HepG2 (cell line): ENCODE measurements around the gene UFL1. TPM values are rescaled to one million over a fixed set of nuclear protein-coding genes. Genes with fewer than 3 reads are reported as not detected.

Source experiments
- ATAC-seq: fragments of 200-7000 bp; cut with Tn5 transposase; 3 replicates; pipeline ENCODE4 v1.9.1; 2020; ENCODE audit warnings: mild to moderate bottlenecking, moderate library complexity
- BruUV-seq: library from RNA; stranded (reverse); fragments of 400-500 nt; replicated peaks from 2 replicates; lab custom pipeline; 2021; lab: Mats Ljungman, UMichigan
- CTCF ChIA-PET: fragments of 300-600 bp; formaldehyde crosslinking; extraction: SDS; loops from one replicate; lab custom pipeline; 2021; ENCODE audit warnings: low total read pairs, inconsistent platforms, low intra/inter-chr PET ratio; lab: Yijun Ruan, JAX
- POLR2A ChIA-PET: fragments of 350-600 bp; sonication (Branson Sonifier 250); formaldehyde crosslinking; loops from one replicate; lab custom pipeline; 2020; ENCODE audit warnings: antibody characterized with exemption, inconsistent platforms; lab: Yijun Ruan, JAX
- DNase-seq: peaks from one replicate; pipeline ENCODE4 v3.0.0-alpha.2; 2015; ENCODE audit warnings: low spot score
- FAIRE-seq: peaks from 3 replicates; lab custom pipeline; 2011; peaks lifted over from hg19 to GRCh38; lab: Jason Lieb, UNC
- H2AFZ ChIP-seq: one replicate; pipeline ENCODE4 v1.6.1; 2011; ENCODE audit warnings: low read length, inconsistent platforms
- H3K27ac ChIP-seq: fragments of 300-600 bp; 3 replicates; pipeline ENCODE4 v1.8.0; 2011; ENCODE audit warnings: mixed run types, mild to moderate bottlenecking, mixed read lengths, low read length, inconsistent platforms; ENCODE audit not compliant: insufficient read depth; ENCODE audit errors: extremely low read length
- H3K27me3 ChIP-seq, 2 experiments: fragments of 200-600 bp in 1 of 2; 2 replicates in 1 of 2; 3 replicates in 1 of 2; pipeline versions ENCODE4 v1.6.0 to v1.8.0; 2011; ENCODE audit warnings: low read length in 2 of 2, mild to moderate bottlenecking in 2 of 2, moderate library complexity in 2 of 2, inconsistent platforms in 1 of 2; ENCODE audit not compliant: insufficient read depth in 2 of 2, control insufficient read depth in 1 of 2
- H3K36me3 ChIP-seq, 2 experiments: fragments of 200-600 bp in 1 of 2; replicated peaks in 1 of 2; 2 replicates in 1 of 2; 3 replicates in 1 of 2; pipeline versions ENCODE4 v1.5.1 to v1.8.0; 2011; ENCODE audit warnings: low read length in 2 of 2, inconsistent platforms in 1 of 2; ENCODE audit not compliant: insufficient read depth in 2 of 2, control insufficient read depth in 1 of 2
- H3K4me1 ChIP-seq: 2 replicates; pipeline ENCODE4 v1.5.1; 2012; ENCODE audit warnings: low read length, inconsistent platforms; ENCODE audit not compliant: insufficient read depth
- H3K4me2 ChIP-seq: 2 replicates; pipeline ENCODE4 v1.6.0; 2011; ENCODE audit warnings: low read depth, low read length, inconsistent platforms
- H3K4me3 ChIP-seq, 3 experiments: fragments of 200-600 bp in 1 of 3; sonication (generic), shearing (Covaris generic) in 1 of 3; replicated peaks in 1 of 3; 2 replicates each; pipeline ENCODE4 v1.5.1; 2011 to 2016; ENCODE audit warnings: low read length in 3 of 3, inconsistent platforms in 2 of 3, low read depth in 2 of 3, mild to moderate bottlenecking in 2 of 3, control low read depth in 1 of 3, mixed read lengths in 1 of 3; ENCODE audit not compliant: insufficient read depth in 1 of 3
- H3K79me2 ChIP-seq: one replicate; pipeline ENCODE4 v1.6.1; 2011; ENCODE audit warnings: low read length, inconsistent platforms; ENCODE audit not compliant: insufficient read depth
- H3K9ac ChIP-seq: 2 replicates; pipeline ENCODE4 v1.6.0; 2011; ENCODE audit warnings: mild to moderate bottlenecking, low read depth, low read length, inconsistent platforms; ENCODE audit not compliant: insufficient read depth
- H3K9me3 ChIP-seq: 2 replicates; pipeline ENCODE4 v1.5.1; 2012; ENCODE audit warnings: mild to moderate bottlenecking, low read length
- H4K20me1 ChIP-seq: 2 replicates; pipeline ENCODE4 v1.6.0; 2011; ENCODE audit warnings: inconsistent platforms, mild to moderate bottlenecking, low read length, moderate library complexity; ENCODE audit not compliant: insufficient read depth
- GTF3A ChIP-seq: sonication (generic); formaldehyde crosslinking; conservative IDR thresholded peaks from 2 replicates; pipeline ENCODE4 v1.4.0; 2020; ENCODE audit warnings: mild to moderate bottlenecking, missing genetic modification reagents
- HNF4A ChIP-seq: sonication (generic); formaldehyde crosslinking; IDR thresholded peaks from 2 replicates; pipeline ENCODE4 v1.4.0; 2020; ENCODE audit warnings: missing genetic modification reagents
- POLR2AphosphoS5 ChIP-seq: IDR thresholded peaks from 2 replicates; pipeline ENCODE4 v1.6.1; 2012; ENCODE audit warnings: low read depth, low read length
- STAG1 ChIP-seq: sonication (generic); formaldehyde crosslinking; IDR thresholded peaks from 2 replicates; pipeline ENCODE4 v1.4.0; 2020; ENCODE audit warnings: missing genetic modification reagents
- ZNF430 ChIP-seq: sonication (generic); formaldehyde crosslinking; IDR thresholded peaks from 2 replicates; pipeline ENCODE4 v1.9.0; 2021; ENCODE audit warnings: mild to moderate bottlenecking, missing genetic modification reagents
- ZNF563 ChIP-seq: sonication (generic); formaldehyde crosslinking; IDR thresholded peaks from 2 replicates; pipeline ENCODE4 v1.8.0; 2022; ENCODE audit warnings: mild to moderate bottlenecking, moderate library complexity, missing genetic modification reagents
- ZSCAN9 ChIP-seq: IDR thresholded peaks from 2 replicates; pipeline ENCODE4 v1.6.1; 2016; ENCODE audit warnings: borderline replicate concordance
- WGBS: methylation state at CpG from one replicate; pipeline ENCODE4 v1.1.6; 2017; ENCODE audit warnings: low lambda C conversion rate; 5-methylcytosine and 5-hydroxymethylcytosine counted together
- in situ Hi-C: cut with HindIII; loops from 2 replicates; pipeline ENCODE4 v1.10.0; 2017; ENCODE audit warnings: low pct_unique_long_range_greater_than_20kb; ENCODE audit not compliant: extremely low pct_ligation_motif_present
- intact Hi-C: fragments of 100-400 bp; cut with micrococcal nuclease; formaldehyde crosslinking; loops from one replicate; pipeline ENCODE4 v1.10.0; 2022; ENCODE audit not compliant: unreplicated experiment
- polyA plus RNA-seq, 8 experiments: library from polyadenylated mRNA; depleted of rRNA in 3 of 8; stranded (reverse) in 7 of 8; unstranded in 1 of 8; fragments of >200 nt; fragmentation: Illumina TruSeq in 4 of 8; extraction: Trizol in 4 of 8; gene quantifications; 2 replicates each; pipeline versions ENCODE4 v1.2.1 to v1.2.3, GENCODE V29; 2011 to 2016; ENCODE audit warnings: low read depth in 4 of 8, missing spikeins in 1 of 8, mixed read lengths in 1 of 8; ENCODE audit not compliant: insufficient read depth in 1 of 8
- total RNA-seq, 5 experiments: library from RNA; depleted of rRNA; stranded (reverse); fragments of >200 nt; fragmentation: Illumina TruSeq; extraction: Trizol; gene quantifications; 2 replicates each; pipeline ENCODE4 v1.2.3, GENCODE V29; 2016; ENCODE audit warnings: low read depth in 1 of 5
- TF ChIP-seq, protein P1 (sequence below): sonication (generic); formaldehyde crosslinking; IDR thresholded peaks from 2 replicates; pipeline ENCODE4 v1.8.0; 2022; ENCODE audit warnings: mild to moderate bottlenecking, missing genetic modification reagents, moderate library complexity
- TF ChIP-seq, protein P2 (sequence below): sonication (generic); formaldehyde crosslinking; IDR thresholded peaks from 2 replicates; pipeline ENCODE4 v1.5.1; 2020; ENCODE audit warnings: missing genetic modification reagents, mild to moderate bottlenecking, borderline replicate concordance
- TF ChIP-seq, protein P3 (sequence below): sonication (generic); formaldehyde crosslinking; IDR thresholded peaks from 2 replicates; pipeline ENCODE4 v1.4.0; 2020; ENCODE audit warnings: missing genetic modification reagents
- TF ChIP-seq, protein P4 (sequence below): sonication (generic); formaldehyde crosslinking; IDR thresholded peaks from 2 replicates; pipeline ENCODE4 v1.5.0; 2020; ENCODE audit warnings: missing genetic modification reagents
- TF ChIP-seq, protein P5 (sequence below): sonication (generic); formaldehyde crosslinking; IDR thresholded peaks from 2 replicates; pipeline ENCODE4 v1.5.1; 2020; ENCODE audit warnings: missing genetic modification reagents, mild to moderate bottlenecking, borderline replicate concordance

UFL1 gene
- total and polyA plus RNA-seq, 2 of the 13 experiments (the other 11 are each of a cell fraction or from before 2014, with no cell fraction given) = 8.8 to 24.7 TPM

DNA sequence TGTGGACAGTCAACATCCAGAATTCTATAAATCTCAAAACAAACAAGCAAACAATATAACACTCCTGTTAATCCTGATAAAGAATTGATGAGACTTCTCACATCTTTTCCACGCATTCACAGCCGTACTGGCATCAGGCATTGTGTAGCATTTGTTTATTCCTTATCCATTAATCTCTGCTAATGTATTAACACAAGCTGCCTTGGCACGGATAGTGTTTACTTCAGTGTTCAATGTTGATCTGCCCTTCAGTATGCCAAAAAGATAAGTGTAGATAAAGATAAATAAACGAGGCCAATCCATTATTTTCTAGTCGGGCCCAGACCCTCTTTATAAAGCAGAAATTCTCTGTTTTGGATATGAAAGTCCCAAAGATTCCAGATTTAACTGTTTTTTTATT is 16.1 kb downstream of the UFL1 start (continued):
- no peak for TF ChIP-seq ZSCAN9 (CRISPR knock-in tag)
- no peak for TF ChIP-seq HNF4A

DNA sequence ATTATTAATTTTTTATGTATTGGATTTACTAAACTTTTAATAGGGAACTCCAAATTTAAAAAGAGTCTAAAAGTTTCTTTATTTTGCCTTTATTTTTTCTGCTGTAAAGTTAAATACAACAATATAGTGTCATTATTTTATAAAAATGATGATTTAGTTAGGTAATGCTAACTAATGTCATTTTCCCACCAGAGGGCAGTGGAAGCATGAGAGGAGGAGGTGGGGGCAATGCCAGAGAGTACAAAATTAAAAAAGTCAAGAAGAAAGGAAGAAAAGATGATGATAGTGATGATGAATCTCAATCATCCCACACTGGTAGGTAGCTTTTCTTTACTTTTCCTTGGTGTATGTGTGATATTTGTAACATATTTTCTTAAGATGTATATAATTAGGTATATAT is 21.1 kb downstream of the UFL1 start:
- ChIA-PET CTCF (no interaction called here), POLR2A (no interaction called here)
- intact Hi-C loops = loop anchor here (5.0 kb wide), 1 partner anchor 515 kb away; no protein-coding TSS in a partner anchor
- no peak overlapping the region for H3K4me2 ChIP-seq
- no peak overlapping the region for H2AFZ ChIP-seq
- no peak overlapping the region for H3K9ac ChIP-seq
- H4K20me1 ChIP-seq = no peaks in the 10 kb centered on the region
- no peaks in the 10 kb centered on the region for H3K79me2 ChIP-seq
- TF ChIP-seq, protein P1, sequence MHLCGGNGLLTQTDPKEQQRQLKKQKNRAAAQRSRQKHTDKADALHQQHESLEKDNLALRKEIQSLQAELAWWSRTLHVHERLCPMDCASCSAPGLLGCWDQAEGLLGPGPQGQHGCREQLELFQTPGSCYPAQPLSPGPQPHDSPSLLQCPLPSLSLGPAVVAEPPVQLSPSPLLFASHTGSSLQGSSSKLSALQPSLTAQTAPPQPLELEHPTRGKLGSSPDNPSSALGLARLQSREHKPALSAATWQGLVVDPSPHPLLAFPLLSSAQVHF (CRISPR knock-in tag) = no peak
- TF ChIP-seq, protein P2, sequence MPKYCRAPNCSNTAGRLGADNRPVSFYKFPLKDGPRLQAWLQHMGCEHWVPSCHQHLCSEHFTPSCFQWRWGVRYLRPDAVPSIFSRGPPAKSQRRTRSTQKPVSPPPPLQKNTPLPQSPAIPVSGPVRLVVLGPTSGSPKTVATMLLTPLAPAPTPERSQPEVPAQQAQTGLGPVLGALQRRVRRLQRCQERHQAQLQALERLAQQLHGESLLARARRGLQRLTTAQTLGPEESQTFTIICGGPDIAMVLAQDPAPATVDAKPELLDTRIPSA = no peak
- TF ChIP-seq STAG1 = 0 out of 2 replicates have a peak, but pooled peaks have one; percentile 15
- in situ Hi-C loops = no loop called here
- H3K27ac ChIP-seq = no peak overlapping the region
- no peak overlapping the region for H3K4me3 ChIP-seq
- H3K4me1 ChIP-seq = no peaks in the 10 kb centered on the region
- no peaks in the 10 kb centered on the region for H3K9me3 ChIP-seq
- no peak for FAIRE-seq
- no TSS peak for BruUV-seq
- no peak for DNase-seq
- H3K27me3 ChIP-seq = no peaks in the 10 kb centered on the region
- H3K36me3 ChIP-seq = peaks cover 5 to 48% of the 10 kb centered on the region in 2 experiments
- ATAC-seq = no peak

DNA sequence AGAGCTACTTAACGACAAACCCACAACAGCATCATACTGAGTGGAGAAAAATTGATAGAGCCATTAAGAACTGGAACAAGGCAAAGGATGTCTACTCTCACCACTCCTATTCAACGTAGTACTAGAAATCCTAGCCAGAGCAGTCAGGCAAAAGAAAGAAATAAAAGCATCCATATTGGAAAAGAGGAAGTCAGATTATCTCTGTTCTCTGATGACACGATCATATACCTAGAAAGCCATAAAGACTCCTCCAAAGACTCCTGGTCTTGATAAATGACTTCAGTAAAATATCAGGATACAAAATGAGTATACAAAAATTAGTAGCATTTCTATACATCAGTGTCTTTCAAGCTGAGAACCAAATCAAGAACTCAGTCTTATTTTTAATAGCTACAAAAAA is 24.3 kb downstream of the UFL1 start:
- POLR2A ChIA-PET = no interaction called here
- FAIRE-seq = peak; percentile 46
- TF ChIP-seq ZNF430 (CRISPR knock-in tag) = no peak
- no peak for TF ChIP-seq POLR2AphosphoS5
- no peak for TF ChIP-seq GTF3A
- TF ChIP-seq ZNF563 (CRISPR knock-in tag) = no peak
- TF ChIP-seq, protein P3, sequence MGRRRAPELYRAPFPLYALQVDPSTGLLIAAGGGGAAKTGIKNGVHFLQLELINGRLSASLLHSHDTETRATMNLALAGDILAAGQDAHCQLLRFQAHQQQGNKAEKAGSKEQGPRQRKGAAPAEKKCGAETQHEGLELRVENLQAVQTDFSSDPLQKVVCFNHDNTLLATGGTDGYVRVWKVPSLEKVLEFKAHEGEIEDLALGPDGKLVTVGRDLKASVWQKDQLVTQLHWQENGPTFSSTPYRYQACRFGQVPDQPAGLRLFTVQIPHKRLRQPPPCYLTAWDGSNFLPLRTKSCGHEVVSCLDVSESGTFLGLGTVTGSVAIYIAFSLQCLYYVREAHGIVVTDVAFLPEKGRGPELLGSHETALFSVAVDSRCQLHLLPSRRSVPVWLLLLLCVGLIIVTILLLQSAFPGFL (CRISPR knock-in tag) = no peak
- TF ChIP-seq, protein P4, sequence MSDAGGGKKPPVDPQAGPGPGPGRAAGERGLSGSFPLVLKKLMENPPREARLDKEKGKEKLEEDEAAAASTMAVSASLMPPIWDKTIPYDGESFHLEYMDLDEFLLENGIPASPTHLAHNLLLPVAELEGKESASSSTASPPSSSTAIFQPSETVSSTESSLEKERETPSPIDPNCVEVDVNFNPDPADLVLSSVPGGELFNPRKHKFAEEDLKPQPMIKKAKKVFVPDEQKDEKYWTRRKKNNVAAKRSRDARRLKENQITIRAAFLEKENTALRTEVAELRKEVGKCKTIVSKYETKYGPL = no peak
- TF ChIP-seq, protein P5, sequence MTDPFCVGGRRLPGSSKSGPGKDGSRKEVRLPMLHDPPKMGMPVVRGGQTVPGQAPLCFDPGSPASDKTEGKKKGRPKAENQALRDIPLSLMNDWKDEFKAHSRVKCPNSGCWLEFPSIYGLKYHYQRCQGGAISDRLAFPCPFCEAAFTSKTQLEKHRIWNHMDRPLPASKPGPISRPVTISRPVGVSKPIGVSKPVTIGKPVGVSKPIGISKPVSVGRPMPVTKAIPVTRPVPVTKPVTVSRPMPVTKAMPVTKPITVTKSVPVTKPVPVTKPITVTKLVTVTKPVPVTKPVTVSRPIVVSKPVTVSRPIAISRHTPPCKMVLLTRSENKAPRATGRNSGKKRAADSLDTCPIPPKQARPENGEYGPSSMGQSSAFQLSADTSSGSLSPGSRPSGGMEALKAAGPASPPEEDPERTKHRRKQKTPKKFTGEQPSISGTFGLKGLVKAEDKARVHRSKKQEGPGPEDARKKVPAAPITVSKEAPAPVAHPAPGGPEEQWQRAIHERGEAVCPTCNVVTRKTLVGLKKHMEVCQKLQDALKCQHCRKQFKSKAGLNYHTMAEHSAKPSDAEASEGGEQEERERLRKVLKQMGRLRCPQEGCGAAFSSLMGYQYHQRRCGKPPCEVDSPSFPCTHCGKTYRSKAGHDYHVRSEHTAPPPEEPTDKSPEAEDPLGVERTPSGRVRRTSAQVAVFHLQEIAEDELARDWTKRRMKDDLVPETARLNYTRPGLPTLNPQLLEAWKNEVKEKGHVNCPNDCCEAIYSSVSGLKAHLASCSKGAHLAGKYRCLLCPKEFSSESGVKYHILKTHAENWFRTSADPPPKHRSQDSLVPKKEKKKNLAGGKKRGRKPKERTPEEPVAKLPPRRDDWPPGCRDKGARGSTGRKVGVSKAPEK (CRISPR knock-in tag) = no peak

More for the DNA sequence above, 24.3 kb downstream of the UFL1 start:
- Histone ChIP-seq H2AFZ (no peak overlapping the region), H3K27me3 (no peaks in the 10 kb centered on the region), H4K20me1 (no peaks in the 10 kb centered on the region), H3K36me3 (peaks cover 4 to 36% of the 10 kb centered on the region in 2 experiments), H3K4me1 (no peaks in the 10 kb centered on the region), H3K4me3 (no peak overlapping the region), H3K27ac (no peak overlapping the region), H3K79me2 (no peaks in the 10 kb centered on the region), H3K9me3 (no peaks in the 10 kb centered on the region), H3K4me2 (no peak overlapping the region), H3K9ac (no peak overlapping the region)
- 97% methylated on average over 3 of the region's 3 CpGs for WGBS
- BruUV-seq = no TSS peak
- intact Hi-C loops = no loop called here
- DNase-seq = no peak
- ATAC-seq = no peak
- CTCF ChIA-PET = no interaction called here
- in situ Hi-C loops = no loop called here
